Activated T-helper 1 cell treated with Interleukin-2 at 50 U/mL for 16 hours (primary cell): ENCODE results near the gene DUS2.
"Not testable (repeated sequence)": the region's sequence is repeated elsewhere in the genome, so short reads cannot be mapped to it uniquely, and the experiment has no call there.

Experiments used
- DNase-seq: peaks from one replicate; pipeline ENCODE4 v3.0.0-alpha.2; 2020; ENCODE audit warnings: low read depth

DUS2 gene

GRCh38 chr16:68091380-68092261, 68.5 kb downstream of the DUS2 start:
- DNase-seq = no peak

GRCh38 chr16:68092275-68092674, 69.2 kb downstream of the DUS2 start:
- not testable (repeated sequence) for DNase-seq

GRCh38 chr16:68093816-68094613, 70.9 kb downstream of the DUS2 start:
- DNase-seq = no peak

DNA sequence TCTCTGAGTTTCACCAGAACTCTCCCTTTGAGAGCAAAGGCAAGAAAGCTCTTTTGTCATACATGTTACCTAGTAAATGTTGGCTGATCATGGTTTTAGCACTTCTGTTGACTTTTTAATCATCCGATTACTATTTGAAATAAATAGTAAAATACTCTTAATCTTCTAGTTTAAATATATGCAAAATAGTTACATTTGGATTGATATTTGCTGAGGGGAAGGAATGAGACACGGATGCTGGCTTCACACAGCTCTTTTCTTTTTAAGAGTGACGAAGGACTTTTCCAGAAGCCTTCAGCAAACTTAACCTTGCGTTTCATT, 71.5 kb downstream of the DUS2 start:
- DNase-seq = no peak

DNA sequence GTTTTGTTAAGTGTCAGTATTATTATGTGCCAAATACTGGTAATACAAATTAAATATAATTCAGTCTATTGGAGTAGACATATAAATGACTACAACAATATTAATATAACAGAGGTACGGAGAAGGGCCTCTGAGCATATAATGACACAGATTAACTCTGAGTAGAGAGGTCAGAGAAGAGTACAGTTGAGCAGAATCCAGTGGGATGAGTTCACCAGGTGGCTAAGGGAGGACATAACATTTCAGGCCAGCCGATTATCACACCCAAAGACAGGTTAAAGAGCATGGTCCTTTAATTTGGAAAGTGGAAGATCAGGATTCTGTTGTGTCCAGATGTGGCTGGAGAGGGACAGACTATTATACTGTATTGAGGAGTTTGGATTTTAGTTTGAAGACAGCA, 73.4 kb downstream of the DUS2 start:
- DNase-seq = no peak

DNA sequence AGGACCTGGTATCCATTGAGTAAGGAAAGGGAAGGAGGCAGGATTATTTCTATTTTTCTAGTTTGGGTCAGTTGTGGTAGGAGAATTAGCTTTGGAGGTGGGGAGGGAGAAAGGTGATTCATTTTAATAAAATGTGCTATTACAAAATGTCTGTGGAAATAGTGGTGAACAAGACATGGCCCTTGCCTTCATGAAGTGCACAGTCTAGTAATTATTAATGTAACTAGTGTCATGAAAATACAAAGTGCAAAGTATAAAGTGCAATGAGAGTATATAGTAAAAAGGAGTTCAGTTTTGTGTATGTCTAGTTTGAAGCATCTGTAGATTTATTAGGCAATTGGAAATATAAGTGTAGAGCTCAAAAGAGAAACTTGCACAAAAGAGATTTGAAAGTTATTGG, 74.0 kb downstream of the DUS2 start:
- no peak for DNase-seq

DNA sequence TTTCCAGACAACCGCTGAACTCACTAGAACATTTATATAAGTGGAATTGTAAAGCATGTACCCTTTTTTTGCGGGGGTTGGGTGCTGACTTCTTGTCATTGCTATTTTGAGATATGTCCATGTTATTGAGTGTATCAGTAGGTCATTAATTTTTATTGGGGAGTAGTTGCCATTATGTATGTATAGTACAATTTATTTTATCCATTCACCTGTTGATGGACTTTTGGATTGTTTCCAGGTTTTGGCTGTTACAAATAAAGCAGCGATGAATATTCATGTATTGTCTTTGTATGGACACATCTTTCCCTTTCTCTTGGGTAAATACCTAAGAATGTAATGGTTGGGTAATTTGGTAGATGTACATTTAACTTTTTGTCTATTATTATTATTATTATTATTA, 74.8 kb downstream of the DUS2 start:
- no peak for DNase-seq

DNA sequence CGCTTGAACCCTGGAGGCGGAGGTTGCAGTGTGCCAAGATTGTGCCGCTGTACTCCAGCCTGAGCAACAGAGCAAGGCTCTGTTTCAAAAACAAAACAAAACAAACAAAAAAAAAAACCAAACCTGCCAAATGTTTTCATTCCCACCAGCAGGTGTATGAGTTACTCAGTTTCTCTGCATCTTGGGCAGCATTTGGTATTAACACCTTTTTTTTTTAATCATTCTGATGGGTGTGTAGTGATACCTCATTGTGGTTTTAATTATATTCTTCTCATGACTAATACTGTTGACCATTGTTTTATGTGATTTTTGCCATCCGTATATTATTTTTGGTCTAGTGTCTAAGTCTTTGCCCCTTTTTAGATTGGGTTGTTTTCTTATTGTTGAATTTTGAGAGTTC, 77.4 kb downstream of the DUS2 start:
- no peak for DNase-seq

DNA sequence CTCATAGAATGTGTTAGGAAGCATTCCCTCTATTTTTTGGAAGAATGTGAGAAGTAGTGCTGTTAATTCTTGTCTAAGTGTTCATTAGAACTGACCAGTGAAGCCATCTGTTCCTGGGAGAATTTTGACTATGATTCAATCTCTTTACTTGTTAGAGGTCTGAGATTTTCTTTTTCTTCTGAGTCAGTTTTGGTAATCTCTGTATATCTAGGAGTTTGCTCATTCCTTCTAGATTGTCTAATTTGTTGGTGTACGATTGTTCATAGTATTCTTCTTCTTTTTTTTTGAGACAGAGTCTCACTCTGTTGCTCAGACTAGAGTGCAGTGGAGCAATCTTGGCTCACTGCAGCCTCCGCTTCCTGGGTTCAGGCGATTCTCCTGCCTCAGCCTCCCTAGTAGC, 82.5 kb downstream of the DUS2 start:
- DNase-seq = no peak

- not testable (repeated sequence) for DNase-seq
Measured at GRCh38 chr16:68107230-68107928, 84.3 kb downstream of the DUS2 start.

- not testable (repeated sequence) for DNase-seq
Measured at GRCh38 chr16:68109156-68109555, 86.1 kb downstream of the DUS2 start.

DNA sequence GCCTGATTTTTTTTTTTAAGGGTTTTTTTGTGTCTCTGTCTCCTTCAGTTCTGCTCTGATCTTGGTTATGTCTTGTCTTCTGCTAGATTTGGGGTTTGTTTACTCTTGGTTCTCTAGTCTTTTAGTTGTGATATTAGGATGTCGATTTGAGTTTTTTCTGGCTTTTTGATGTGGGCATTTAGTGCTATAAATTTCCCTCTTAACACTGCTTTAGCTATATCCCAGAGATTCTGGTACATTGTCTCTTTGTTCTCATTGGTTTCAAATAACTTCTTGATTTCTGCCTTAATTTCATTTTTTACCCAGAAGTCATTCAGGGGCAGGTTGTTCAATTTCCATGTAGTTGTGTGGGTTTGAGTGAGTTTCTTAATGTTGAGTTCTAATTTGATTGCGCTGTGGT, 87.5 kb downstream of the DUS2 start:
- DNase-seq = not testable (repeated sequence)

- DNase-seq = no peak
Measured at GRCh38 chr16:68111379-68111778, 88.3 kb downstream of the DUS2 start.

DNA sequence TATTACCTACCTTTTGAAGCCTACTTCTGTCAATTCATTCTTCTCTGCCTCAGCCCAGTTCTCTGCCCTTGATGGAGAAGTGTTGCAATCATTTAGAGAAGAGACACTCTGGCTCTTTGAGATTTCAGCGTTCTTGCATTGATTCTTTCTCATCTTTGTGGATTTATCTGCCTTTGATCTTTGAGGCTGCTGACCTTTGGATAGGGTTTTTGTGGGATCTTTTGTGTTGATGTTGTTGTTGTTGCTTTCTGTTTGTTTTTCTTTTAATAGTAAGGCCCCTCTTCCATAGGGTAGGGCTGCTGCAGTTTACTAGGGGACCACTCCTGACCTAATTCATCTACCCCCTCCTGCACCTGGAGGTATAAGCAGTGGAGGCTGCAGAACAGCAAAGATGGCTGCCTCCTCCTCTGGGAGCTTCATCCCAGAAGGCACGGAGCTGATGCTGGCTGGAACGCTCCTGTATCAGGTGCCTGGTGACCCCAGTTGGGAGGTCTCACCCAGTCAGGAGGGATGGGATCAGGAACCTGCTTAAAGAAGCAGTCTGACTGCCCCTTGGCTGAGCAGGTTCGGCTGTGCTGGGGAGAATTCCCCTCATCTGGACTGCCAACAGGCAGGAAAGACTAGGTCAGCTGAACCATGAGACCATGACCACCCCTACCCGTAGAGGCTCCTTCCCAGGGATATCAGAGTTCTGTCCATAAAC, 90.1 kb downstream of the DUS2 start:
- DNase-seq = no peak

GRCh38 chr16:68113765-68114240, 90.7 kb downstream of the DUS2 start:
- DNase-seq = no peak

DNA sequence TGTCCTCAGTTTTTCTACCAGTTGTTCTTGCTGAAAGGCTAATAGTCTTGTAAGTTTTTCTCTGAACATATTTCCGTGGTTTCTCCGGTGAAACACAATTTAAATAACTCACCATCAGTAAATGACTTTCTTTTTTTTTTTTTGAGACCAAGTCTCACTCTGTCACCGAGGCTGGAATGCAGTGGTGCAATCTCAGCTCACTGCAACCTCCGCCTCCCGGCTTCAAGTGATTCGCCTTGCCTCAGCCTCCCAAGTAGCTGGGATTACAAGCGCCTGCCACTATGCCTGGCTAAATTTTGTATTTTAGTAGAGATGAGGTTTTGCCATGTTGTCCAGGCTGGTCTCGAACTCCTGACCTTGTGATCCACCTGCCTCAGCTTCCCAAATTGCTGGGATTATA, 91.9 kb downstream of the DUS2 start:
- DNase-seq = not testable (repeated sequence)

- DNase-seq = no peak
Measured at GRCh38 chr16:68115851-68116250, 92.8 kb downstream of the DUS2 start.

DNA sequence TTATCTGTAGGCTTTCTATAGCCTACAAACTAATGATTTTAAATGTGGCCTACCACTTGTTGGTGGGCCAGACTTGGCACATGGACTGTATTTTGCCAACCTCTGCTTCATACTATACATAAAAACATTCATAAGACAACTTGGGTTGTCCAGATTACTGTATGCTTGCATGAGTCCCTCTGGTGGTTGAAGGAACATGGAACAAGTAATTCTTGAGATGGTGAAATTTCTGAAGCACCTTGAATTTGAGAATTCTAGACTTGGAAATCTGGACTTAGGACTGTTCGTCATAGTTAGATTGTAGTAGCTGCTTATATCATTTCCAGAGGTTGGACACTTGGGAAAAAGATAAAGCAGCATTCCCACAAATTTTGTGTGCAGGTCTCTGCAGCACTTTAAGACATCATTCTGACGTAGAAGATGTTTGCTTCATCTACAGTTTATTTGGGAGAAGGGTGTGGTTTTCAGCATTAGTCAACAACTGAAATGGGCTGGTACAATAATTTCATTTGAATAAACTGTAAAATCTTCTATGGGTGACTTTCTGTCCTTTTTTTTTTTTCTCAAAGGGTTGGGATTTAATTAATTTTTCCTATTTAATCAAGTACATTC, 93.3 kb downstream of the DUS2 start:
- no peak for DNase-seq

DNA sequence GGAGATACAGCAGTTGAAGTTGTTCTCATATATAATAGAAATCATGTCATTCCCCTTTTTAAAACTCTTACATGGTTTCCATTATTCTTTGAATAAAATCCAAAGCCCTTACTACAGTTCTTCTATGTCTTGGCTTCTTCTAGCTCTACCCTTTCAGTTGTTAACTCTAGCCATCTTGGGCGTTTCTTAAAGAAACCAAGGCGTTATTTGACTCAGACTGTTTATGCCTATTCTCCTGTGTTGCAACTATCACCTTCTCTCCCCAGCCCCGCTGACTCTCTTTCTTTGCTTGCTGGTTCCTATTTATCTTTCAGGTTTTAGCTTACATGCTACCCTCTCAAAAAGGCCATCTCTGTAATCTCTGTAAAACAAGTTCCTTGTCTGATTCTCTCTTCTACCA, 94.8 kb downstream of the DUS2 start:
- DNase-seq = no peak

DNA sequence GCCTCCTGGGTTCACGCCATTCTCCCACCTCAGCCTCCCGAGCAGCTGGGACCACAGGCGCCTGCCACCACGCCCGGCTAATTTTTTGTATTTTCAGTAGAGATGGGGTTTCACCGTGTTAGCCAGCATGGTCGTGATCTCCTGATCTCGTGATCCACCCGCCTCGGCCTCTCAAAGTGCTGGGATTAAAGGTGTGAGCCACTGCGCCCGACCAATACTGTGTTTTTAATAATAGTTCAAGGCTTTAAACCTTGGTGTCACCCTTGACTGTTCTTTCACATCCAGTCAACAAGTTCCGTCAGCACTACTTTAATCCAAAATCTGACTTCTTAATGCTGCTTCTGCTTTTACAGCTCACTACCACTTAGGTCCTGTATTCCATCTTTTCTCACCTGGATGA, 95.9 kb downstream of the DUS2 start:
- DNase-seq = not testable (repeated sequence)

GRCh38 chr16:68120496-68120895, 97.4 kb downstream of the DUS2 start:
- DNase-seq = not testable (repeated sequence)

DNA sequence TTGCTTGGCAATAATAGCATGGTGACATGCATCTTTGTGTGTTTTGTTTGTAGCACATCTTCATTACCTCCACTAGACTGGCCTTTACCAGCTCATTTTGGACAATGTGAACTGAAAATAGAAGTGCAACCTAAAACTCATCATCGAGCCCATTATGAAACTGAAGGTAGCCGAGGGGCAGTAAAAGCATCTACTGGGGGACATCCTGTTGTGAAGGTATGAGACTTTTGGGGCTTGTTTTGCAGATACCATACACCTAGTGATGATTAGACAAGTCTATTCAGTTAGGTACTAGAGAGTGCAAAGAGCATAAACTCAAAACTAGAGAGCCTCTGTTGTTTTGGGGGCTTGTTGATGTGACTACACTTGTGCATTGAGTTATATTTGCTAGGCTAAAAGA, 103.3 kb downstream of the DUS2 start:
- DNase-seq = no peak
